Measurements from ENCODE around the gene HEXIM1. TPM values are rescaled to one million over a fixed set of nuclear protein-coding genes. Genes with fewer than 3 reads are reported as not detected.

The HEXIM1 gene
- total RNA-seq, 1 donor from 2014 or later, result 38.8 TPM

GRCh38 chr17:45129426-45129939, 18.8 kb upstream of the HEXIM1 start:
- TF ChIP-seq CTCF (IDR thresholded peaks at IDR 0.05; ENCODE audit: unreplicated experiment), result no peak
- H3K4me3 Mint-ChIP-seq, result no peak overlapping the region
- peaks cover 46% of the 10 kb centered on the region for H3K4me1 Mint-ChIP-seq
- H3K27me3 Mint-ChIP-seq (ENCODE audit: low read depth), result no peaks in the 10 kb centered on the region
- peak overlapping the region; percentile 67 for H3K27ac Mint-ChIP-seq
- no peaks in the 10 kb centered on the region for H3K9me3 Mint-ChIP-seq
- no peaks in the 10 kb centered on the region for H3K36me3 Mint-ChIP-seq
- no peak for DNase-seq (ENCODE audit: low spot score in 2 of 2, unreplicated experiment in 2 of 2)

- no peak for TF ChIP-seq CTCF (IDR thresholded peaks at IDR 0.05; ENCODE audit: unreplicated experiment)
- no peak for DNase-seq (ENCODE audit: low spot score in 2 of 2, unreplicated experiment in 2 of 2)
- H3K27me3 Mint-ChIP-seq (ENCODE audit: low read depth), result no peaks in the 10 kb centered on the region
- H3K4me1 Mint-ChIP-seq, result peaks cover 44% of the 10 kb centered on the region
- no peaks in the 10 kb centered on the region for H3K9me3 Mint-ChIP-seq
- no peaks in the 10 kb centered on the region for H3K36me3 Mint-ChIP-seq
- H3K4me3 Mint-ChIP-seq, result peak overlapping the region; percentile 81
- H3K27ac Mint-ChIP-seq, result no peak overlapping the region
Measured at GRCh38 chr17:45129940-45130680, 18.2 kb upstream of the HEXIM1 start.

- H3K27ac Mint-ChIP-seq, result no peak overlapping the region
Measured at GRCh38 chr17:45130681-45131615, 17.3 kb upstream of the HEXIM1 start.

GRCh38 chr17:45131616-45132319, 16.5 kb upstream of the HEXIM1 start:
- Mint-ChIP-seq H3K9me3 (no peaks in the 10 kb centered on the region), H3K4me3 (peak overlapping the region; percentile 81), H3K36me3 (no peaks in the 10 kb centered on the region), H3K27ac (peak overlapping the region; percentile 53), H3K4me1 (peaks cover 53% of the 10 kb centered on the region), H3K27me3 (ENCODE audit: low read depth) (no peaks in the 10 kb centered on the region)
- DNase-seq (ENCODE audit: low spot score in 2 of 2, unreplicated experiment in 2 of 2), result peak; percentile 67 to 86
- TF ChIP-seq CTCF (IDR thresholded peaks at IDR 0.05; ENCODE audit: unreplicated experiment), result peak; percentile 99

More at GRCh38 chr17:45130681-45131615, 17.3 kb upstream of the HEXIM1 start:
- no peak for DNase-seq (ENCODE audit: low spot score in 2 of 2, unreplicated experiment in 2 of 2)
- TF ChIP-seq CTCF (IDR thresholded peaks at IDR 0.05; ENCODE audit: unreplicated experiment), result no peak
- peak overlapping the region; percentile 81 for H3K4me3 Mint-ChIP-seq
- peaks cover 48% of the 10 kb centered on the region for H3K4me1 Mint-ChIP-seq
- no peaks in the 10 kb centered on the region for H3K27me3 Mint-ChIP-seq (ENCODE audit: low read depth)
- no peaks in the 10 kb centered on the region for H3K36me3 Mint-ChIP-seq
- no peaks in the 10 kb centered on the region for H3K9me3 Mint-ChIP-seq

GRCh38 chr17:45132320-45132571, 16.0 kb upstream of the HEXIM1 start, which contains the start of gene PLCD3:
TSS of gene PLCD3 (minus strand) at chr17:45132515. CDS start at chr17:45132410, 105 bp downstream.
- peak in 1 of 2 experiments; percentile 79 for DNase-seq (ENCODE audit: low spot score in 2 of 2, unreplicated experiment in 2 of 2)
- Mint-ChIP-seq H3K9me3 (no peaks in the 10 kb centered on the region), H3K4me1 (peaks cover 48% of the 10 kb centered on the region), H3K27ac (peak within 1 kb of the TSS; percentile 92), H3K27me3 (ENCODE audit: low read depth) (no peaks in the 10 kb centered on the region), H3K36me3 (no peaks in the 10 kb centered on the region), H3K4me3 (peak within 1 kb of the TSS; percentile 81)
- no peak for TF ChIP-seq CTCF (IDR thresholded peaks at IDR 0.05; ENCODE audit: unreplicated experiment)

Measured in mesothelial cell of epicardium (in vitro differentiated cells).